HG03039 (cell line): ENCODE measurements around the gene TRNAU1AP.
"Not testable (repeated sequence)": the region's sequence is repeated elsewhere in the genome, so short reads cannot be mapped to it uniquely, and the experiment has no call there.

Experiments used
- ATAC-seq: cut with Tn5 transposase; IDR thresholded peaks from one replicate; pipeline ENCODE4 v1.9.1; 2021; ENCODE audit warnings: mild to moderate bottlenecking, moderate library complexity; ENCODE audit not compliant: unreplicated experiment

Gene TRNAU1AP

DNA sequence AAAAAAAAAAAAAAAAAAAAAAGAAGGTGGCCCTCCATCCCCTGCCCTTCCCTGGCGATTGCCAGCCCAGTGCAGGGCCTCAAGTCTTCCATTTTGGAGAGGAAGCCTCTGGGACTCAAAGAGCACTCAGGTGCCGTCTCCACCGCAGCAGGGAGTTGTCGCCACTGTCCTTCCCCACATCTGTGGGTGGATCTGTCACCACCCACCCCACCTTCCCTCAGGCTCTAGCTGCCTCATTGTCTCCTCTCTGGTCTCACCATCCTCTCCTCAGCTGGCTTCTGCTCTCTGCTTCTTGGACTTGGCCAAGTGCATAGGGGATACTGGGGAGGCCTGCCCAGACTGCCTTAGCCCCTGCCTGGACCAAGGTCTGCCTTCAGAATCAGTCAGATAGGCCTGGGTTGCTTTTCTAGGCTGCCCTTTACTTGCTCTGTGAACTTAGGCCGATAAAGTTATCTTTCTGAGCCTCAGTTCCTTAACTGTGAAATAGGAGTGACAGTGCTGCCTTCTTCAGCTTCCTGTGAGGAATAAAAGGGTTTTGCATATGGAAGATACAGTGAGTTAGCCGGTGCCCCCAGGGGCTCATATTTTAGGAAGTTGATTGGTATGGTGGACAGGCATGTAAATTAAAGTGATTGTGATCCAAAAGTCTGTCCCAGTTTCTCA lies 31.3 kb upstream of the TRNAU1AP start:
- ATAC-seq: no peak

DNA sequence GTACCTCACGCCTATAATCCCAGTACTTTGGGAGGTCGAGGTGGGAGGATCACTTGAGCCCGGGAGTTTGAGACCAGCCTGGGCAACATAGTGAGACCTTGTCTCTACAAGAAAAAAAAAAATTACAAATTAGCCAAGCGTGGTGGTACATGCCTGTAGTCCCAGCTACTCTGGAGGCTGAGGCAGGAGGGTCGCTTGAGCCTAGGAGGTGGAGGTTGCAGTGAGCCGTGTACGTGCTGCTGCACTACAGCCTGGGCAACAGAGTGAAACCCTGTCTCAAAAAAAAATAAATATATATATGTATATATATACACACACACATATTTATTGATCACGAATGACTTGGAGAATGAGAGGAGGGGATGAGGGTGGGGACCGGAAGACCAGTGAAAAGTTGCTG lies 30.3 kb upstream of the TRNAU1AP start:
- ATAC-seq: not testable (repeated sequence)

DNA sequence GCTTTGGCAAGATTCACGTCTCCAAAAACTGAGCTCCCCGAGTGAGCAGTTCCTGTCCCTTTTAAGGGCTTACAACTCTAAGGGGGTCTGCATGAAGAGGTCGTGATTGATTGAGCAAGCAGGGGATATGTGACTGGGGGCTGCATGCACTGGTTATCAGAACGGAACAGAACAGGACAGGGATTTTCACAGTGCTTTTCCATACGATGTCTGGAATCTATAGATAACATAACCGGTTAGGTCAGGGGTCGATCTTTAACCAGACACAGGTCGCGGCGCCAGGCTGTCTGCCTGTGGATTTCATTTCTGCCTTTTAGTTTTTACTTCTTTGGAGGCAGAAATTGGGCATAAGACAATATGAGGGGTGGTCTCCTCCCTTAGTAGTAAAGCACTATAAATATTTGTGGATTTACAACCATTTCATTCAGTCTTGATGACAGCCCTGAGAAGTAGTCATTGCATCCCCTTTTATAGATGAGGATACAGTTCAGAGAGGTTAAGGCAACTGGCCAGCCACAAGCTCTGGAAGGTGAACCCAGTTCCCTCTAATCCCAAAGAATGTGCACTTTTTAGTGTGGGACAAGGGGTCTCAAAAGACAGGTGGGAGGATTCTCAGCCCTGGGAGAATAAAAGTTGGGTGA lies 27.8 kb upstream of the TRNAU1AP start:
- not testable (repeated sequence) for ATAC-seq

DNA sequence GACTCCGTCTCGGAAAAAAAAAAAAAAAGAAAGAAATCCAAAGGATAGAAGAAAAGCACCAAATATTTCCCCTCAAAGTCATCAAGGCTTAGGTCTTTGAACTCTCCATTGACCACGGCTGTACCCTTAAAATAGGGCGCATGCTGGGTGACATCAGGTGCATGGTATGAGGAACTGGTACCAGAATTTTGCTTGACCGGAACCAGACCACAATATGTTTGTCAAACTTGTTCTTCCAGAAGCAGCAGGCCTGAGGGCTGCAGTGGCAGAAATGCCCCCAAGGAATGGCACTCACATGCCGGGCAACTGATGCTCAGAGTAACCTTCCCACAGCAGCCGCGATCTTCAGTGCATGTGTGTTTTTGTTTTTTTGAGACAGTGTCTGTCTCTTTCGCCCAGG lies 26.0 kb upstream of the TRNAU1AP start:
- no peak for ATAC-seq

DNA sequence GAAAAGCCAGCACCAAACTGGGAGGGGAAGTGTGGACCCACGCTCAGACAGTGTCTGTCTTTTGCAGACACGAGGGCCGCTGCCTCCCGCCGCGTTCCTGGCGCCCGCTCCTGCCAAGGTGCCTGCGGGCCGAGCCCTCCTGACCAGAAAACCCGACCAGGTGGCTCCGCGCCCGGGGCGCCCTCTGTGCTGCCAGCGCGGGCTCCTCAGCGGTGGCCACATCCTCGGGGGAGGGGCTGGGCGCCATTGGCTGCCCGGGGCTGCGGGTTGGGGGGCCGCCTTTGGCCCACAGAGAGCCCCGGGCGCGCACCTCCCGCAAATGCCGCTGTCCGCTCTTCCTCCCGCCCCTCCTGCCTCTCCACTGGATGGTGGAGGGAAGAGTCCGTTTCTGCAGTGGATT lies 22.4 kb upstream of the TRNAU1AP start:
- ATAC-seq: no peak

DNA sequence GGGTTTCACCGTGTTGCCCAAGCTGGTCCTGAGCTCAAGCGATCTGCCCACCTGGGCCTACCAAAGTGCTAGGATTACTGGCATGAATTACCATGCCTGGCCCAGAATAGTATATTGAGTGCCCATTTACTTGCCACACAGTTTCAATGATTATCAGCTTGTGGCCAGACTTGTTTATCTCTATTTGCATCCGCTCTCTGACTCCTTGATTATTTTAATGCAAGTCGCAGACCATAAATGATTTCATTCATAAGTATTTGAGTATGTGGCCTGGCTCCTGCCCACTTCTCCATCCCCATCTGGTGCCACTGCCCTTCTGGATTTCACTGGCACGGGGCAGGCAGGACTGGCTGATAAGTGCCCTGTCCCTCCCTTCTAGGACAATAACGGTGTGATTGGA lies 18.2 kb upstream of the TRNAU1AP start:
- no peak for ATAC-seq

DNA sequence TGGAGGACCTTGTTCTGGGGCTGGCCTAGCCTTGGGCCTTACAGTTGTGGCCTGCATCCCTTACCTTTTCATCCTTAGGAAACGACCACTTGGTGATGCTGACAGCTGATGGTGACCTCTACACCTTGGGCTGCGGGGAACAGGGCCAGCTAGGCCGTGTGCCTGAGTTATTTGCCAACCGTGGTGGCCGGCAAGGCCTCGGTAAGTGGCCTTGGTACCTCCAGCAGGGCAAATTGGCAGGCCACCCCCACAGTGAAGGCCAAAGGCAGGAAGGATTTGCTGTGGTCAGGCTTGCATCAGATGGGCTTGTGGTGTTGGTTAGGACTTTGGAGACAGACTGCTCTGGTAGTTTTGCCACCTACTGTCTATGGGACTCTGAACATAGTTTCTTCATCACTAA lies 17.7 kb upstream of the TRNAU1AP start:
- no peak for ATAC-seq

DNA sequence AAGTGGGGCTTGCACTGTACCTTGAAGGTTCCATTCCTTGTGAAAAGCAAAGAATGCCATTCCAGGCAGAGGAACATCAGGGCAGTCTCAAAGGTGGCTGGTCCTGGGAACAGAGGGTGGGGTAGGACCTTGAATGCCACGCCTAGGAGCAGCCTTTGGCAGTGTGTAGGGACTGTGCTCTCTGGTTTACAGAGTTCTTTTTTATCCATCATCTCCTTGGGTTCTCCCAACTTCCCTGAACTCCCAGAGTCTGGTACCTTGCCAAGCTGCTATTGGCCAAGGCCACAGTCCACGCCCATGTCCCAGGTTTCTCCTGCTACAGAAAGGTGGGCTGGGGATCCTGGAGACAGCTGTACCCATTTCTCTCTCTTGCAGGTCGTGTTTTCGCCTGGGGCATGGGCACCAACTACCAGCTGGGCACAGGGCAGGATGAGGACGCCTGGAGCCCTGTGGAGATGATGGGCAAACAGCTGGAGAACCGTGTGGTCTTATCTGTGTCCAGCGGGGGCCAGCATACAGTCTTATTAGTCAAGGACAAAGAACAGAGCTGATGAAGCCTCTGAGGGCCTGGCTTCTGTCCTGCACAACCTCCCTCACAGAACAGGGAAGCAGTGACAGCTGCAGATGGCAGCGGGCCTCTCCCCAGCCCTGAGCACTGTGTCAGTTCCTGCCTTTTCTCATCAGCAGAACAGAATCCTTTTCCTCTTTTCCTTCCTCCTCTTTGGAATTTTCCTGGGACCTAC lies 15.3 kb upstream of the TRNAU1AP start:
- no peak for ATAC-seq

DNA sequence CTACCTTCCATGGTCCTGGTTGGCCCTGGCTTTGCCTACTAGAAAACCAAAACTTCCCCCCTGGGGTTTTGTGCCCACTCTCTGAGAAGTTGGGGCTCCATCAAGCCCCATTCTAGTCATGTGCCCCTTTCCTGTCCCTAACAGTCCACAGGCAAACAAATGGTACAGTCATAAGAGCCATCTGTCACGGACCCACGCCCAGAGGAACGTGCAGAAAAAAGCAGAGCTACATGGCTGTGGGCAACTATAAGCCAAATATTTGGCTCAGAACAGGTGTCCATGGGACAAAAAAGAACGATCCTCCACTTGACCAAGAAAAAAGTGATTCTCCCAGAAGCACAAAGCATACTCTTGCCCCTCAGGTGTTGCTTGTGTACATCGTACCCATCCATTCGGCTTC lies 14.6 kb upstream of the TRNAU1AP start:
- no peak for ATAC-seq

DNA sequence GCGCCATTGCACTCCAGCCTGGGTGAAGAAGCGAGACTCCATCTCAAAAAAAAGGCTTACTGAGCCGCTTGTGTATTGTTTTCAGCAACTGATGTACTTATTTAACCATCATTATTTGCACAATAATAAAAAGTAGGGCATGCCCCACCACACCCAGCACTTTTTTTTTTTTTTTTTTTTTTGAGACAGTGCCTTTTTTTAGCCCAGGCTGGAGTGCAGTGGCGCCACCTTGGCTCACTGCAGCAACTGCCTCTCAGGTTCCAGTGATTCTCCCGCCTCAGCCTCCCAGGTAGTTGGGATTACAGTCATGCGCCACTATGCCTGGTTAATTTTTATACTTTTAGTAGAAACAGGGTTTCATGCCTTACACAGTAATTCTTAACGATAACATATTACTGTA lies 12.2 kb upstream of the TRNAU1AP start:
- ATAC-seq: no peak

DNA sequence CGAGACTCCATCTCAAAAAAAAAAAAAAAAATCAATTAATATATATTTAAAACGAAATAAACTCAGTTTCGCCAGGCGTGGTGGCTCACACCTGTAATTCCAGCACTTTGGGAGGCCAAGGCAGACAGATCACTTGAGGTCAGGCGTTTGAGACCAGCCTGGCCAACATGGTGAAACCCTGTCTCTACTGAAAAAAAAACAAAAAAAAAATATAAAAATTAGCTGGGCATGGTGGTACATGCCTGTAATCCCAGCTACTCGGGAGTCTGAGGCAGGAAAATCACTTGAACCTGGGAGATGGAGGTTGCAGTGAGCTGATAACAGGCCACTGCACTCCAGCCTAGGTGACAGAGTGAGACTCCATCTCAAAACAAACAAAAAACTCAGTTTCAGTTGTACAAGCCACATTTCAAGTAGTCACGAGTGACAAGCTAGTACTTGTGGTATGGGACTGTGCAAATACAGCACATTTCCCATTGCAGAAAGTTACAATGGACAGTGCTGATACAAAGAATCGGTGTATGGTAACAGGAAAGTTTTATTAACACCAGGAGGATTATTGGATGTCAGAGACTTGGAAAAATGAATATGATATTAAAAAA lies 11.4 kb upstream of the TRNAU1AP start:
- not testable (repeated sequence) for ATAC-seq

DNA sequence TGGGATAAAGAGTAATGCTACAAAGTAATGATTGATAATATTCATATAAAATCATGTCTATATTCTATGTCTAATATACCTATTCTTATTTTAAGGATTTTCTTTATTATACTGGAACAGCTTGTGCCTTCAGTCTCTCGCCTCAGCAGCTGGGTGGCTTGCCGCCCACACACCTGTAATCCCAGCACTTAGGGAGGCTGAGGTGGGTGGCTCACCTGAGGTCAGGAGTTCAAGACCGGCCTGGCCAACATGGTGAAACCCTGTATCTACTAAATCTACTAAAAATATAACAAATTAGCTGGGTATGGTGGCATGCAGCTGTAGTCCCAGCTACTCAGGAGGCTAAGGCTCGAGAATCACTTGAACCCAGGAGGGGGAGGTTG lies 7.6 kb upstream of the TRNAU1AP start:
- no peak for ATAC-seq

DNA sequence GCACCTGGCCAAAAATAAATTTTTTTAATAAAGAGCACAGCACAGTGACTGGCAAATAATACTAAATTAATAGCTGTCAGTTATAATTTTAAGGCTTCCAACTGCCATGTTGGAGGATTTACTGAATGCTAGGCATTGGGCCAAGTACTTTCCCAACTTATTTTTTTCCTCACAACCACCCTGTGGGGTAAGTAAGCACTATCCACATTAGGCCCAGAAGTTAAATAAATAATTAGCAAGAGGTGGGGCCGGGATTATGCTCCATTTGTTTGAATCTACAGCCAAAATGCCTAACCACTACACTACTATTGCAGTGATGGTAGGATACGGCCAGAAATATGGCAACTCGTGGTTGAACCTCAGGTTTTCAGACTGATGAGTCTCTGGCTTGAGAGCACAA lies 4.6 kb upstream of the TRNAU1AP start:
- ATAC-seq: no peak

DNA sequence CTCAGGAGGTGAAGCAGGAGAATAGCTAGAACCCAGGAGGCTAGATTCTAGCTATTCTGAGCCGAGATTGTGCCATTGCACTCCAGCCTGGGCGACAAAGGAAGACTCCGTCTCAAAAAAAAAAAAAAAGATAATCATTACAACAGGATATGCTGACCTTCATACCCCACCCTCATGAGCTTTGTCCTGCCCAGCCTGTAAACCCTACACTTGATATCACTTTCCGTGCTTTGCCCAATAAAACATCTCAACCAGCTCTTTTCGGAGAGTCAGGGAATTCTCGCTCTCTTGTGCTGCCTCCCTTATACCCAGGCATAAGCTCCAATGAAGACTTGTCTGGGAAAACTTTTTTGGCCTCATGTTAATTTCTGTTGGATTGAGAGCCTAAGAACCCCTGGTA lies 1.5 kb upstream of the TRNAU1AP start:
- no peak for ATAC-seq

DNA sequence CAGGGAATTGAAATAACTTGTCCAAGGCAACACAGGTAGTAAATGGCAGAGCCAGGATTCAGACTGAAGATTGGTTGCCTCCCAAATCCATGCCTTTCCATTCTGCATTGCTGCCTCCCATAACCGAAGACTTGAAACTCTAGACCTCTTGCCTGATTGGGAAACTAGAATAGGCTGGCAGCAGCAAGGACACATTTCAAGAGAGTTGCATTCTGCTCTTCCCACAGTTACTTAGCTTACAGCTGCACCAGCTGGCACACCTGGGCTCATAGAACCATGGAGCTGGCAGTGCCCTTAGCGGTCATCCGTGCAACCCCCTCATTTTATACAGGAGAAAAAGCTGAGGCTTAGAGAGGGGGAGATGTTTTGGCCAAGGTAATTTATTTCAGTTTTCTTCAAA lies 8.0 kb downstream of the TRNAU1AP start:
- no peak for ATAC-seq

DNA sequence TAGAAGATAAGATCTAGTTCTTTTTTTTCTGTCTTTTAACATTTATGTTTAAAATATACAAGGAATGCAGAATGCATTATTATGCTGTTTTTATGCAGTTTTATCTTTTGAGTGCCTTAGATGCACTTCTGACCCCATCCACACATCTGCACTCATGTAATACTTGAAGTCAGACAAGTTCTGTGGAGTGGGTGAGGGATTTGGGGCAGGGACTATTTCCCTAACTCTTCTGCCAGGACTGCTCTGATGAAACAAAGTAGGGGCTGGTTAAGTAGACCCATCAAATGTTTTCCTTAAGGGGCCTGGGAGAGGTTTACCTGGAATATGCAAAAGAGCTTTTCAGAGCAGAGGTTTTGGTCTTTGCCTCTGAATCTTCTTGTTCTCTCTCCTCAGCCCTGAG lies 11.4 kb downstream of the TRNAU1AP start:
- ATAC-seq: no peak

DNA sequence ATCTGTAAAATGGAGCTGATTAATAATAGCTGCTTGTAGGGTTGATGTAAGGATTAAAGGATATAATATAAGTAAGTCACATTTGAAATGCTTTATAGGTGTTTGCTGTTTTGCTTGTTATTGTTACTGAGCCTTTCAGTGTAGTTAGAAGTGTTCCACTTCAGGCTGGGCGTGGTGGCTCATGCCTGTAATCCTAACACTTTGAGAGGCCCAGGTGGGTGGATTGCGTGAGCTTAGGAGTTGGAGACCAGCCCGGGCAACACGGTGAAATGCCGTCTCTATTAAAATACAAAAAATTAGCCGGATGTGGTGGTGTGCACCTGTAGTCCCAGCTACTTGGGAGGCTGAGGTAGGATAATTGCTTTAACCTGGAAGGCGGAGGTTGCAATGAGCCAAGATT lies 12.2 kb downstream of the TRNAU1AP start:
- ATAC-seq: no peak

DNA sequence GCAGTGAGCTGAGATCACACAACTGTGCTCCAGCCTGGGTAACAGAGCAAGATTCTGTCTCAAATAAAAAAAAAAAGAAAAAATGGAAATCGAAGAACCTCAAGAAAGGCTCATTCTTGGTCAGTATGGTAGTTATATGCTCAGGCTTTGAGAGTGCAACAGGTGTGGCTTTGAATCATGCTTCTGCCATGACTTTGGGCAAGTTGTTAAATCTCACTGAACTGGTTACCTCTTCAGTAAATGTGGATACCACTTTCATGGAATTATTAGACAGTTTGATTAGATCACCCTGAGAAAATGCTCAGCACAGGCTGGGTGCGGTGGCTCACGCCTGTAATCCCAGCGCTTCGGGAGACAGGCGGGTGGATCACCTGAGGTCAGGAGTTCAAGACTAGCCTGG lies 12.8 kb downstream of the TRNAU1AP start:
- no peak for ATAC-seq

DNA sequence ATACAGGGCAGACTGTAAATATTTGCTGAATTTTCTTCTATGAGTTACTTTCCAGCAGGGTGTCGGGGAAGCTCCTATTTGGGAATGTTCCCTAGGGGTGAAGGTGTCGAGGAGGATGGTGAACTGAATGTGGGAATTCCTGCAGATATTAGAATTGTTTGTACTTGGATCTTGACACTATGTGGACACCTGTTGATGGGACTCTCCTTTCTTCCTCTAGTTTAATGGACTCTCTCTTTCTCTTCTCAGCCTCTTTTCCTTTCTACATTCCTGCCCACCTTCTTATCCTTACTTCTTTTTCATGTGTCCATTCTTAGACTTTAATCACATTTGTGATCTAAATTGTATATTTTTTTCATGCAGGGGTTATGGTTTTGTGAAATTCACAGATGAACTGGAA lies 14.0 kb downstream of the TRNAU1AP start:
- no peak for ATAC-seq

DNA sequence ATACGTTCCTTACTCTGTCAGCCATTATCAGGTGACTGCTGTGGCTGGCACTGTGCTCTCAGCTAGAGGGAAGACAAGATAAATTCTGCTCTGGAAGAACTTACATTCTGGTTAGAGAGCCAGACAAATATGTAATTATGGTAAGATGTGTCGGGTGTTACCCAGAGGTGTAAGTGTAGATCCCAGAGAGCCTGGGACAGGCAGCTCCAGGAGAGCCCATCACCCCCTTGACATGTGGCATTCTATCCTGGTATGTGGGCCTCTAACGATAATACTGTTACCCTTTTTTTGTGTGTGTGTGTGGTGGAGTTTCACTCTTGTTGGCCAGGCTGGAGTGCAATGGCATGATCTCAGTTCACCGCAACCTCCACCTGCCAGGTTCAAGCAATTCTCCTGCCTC lies 19.0 kb downstream of the TRNAU1AP start:
- no peak for ATAC-seq

DNA sequence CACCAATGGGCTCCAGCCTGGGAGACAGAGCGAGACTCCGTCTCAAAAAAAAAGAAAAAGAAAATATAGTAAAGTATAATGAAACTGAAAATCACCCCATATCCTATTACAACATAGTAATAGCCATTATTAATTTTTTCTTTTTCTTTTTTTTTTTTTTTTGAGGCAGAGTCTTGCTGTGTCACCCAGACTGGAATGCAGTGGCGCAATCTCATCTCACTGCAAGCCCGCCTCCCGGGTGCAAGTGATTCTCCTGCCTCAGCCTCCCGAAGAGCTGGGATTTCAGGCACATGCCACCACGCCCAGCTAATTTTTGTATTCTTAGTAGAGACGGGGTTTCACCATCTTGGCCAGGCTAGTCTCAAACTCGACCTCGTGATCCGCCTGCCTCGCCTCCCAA lies 20.0 kb downstream of the TRNAU1AP start:
- ATAC-seq: not testable (repeated sequence)

DNA sequence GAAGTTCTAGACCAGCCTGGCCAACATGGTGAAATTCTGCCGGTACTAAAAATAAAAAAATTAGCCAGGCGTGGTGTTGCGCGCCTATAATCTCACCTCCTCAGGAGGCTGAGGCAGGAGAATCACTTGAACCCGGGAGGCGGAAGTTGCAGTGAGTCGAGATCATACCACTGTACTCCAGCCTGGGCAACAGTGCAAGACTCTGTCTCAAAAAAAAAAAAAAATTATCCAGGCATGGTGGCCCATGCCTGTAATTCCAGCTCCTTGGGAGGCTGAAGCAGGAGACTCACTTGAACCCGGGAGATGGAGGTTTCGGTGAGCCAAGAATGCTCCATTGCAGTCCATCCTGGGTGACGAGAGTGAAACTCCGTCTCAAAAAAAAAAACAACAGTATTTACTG lies 20.7 kb downstream of the TRNAU1AP start:
- ATAC-seq: no peak
